H1 (cell line): ENCODE data around the gene DYNC2H1. TPM values are rescaled to one million over a fixed set of nuclear protein-coding genes. Genes with fewer than 3 reads are reported as not detected.

ENCODE experiments used
- CTCF ChIA-PET: fragments of 300-600 bp; sonication (Branson Sonifier 250); formaldehyde crosslinking; loops from one replicate; lab custom pipeline; 2021; ENCODE audit not compliant: partially characterized antibody; lab: Charles Lee
- POLR2A ChIA-PET: fragments of 300-600 bp; sonication (Branson Sonifier 250); formaldehyde crosslinking; loops from one replicate; lab custom pipeline; 2021; ENCODE audit warnings: inconsistent platforms; ENCODE audit not compliant: partially characterized antibody; lab: Charles Lee
- DNase-seq, 2 experiments: peaks; one replicate each; pipeline versions ENCODE4 v3.0.0 to v3.0.0-alpha.2; 2010 to 2022; ENCODE audit warnings: low spot score in 2 of 2, low read depth in 1 of 2, mixed read lengths in 1 of 2
- FAIRE-seq: peaks from 2 replicates; lab custom pipeline; 2011; peaks lifted over from hg19 to GRCh38; lab: Jason Lieb, UNC
- H2AFZ ChIP-seq: 2 replicates; pipeline ENCODE4 v1.8.1; 2012; ENCODE audit warnings: low read length, inconsistent platforms
- H2AK5ac ChIP-seq: 2 replicates; pipeline ENCODE4 v1.6.1; 2013; ENCODE audit warnings: low read depth, low read length
- H2BK120ac ChIP-seq: replicated peaks from 2 replicates; pipeline ENCODE3; 2013; ENCODE audit warnings: low read depth, low read length, inconsistent platforms
- H2BK12ac ChIP-seq: 2 replicates; pipeline ENCODE4 v1.6.1; 2013; ENCODE audit warnings: low read depth, low read length
- H2BK15ac ChIP-seq: 2 replicates; pipeline ENCODE4 v1.6.1; 2013; ENCODE audit warnings: low read length
- H2BK20ac ChIP-seq: 2 replicates; pipeline ENCODE4 v1.6.1; 2013; ENCODE audit warnings: low read length
- H2BK5ac ChIP-seq: 2 replicates; pipeline ENCODE4 v1.6.1; 2013; ENCODE audit warnings: low read depth, low read length
- H3K14ac ChIP-seq: 2 replicates; pipeline ENCODE4 v1.6.1; 2013; ENCODE audit warnings: inconsistent platforms; ENCODE audit not compliant: insufficient read length
- H3K18ac ChIP-seq: 2 replicates; pipeline ENCODE4 v1.6.1; 2013; ENCODE audit warnings: low read length; ENCODE audit errors: extremely low read depth
- H3K23ac ChIP-seq: 2 replicates; pipeline ENCODE4 v1.6.1; 2013; ENCODE audit warnings: inconsistent platforms; ENCODE audit not compliant: insufficient read length
- H3K23me2 ChIP-seq: 2 replicates; pipeline ENCODE4 v1.6.1; 2013; ENCODE audit warnings: low read depth, low read length
- H3K27ac ChIP-seq: 2 replicates; pipeline ENCODE4 v1.6.1; 2011; ENCODE audit warnings: low read depth, low read length, inconsistent platforms
- H3K27me3 ChIP-seq, 4 experiments: replicated peaks in 1 of 4; 1 replicate in 1 of 4; 2 replicates in 3 of 4; pipeline versions ENCODE4 v1.6.1 to v1.8.1; 2011 to 2013; ENCODE audit warnings: low read length in 3 of 4, mild to moderate bottlenecking in 3 of 4, inconsistent platforms in 2 of 4, mixed read lengths in 2 of 4, moderate library complexity in 1 of 4; ENCODE audit not compliant: control insufficient read depth in 3 of 4, insufficient read depth in 3 of 4; ENCODE audit errors: extremely low read depth in 1 of 4
- H3K36me3 ChIP-seq, 4 experiments: 2 replicates each; pipeline versions ENCODE4 v1.6.1 to v1.8.1; 2011 to 2013; ENCODE audit warnings: mild to moderate bottlenecking in 4 of 4, low read length in 3 of 4, moderate library complexity in 2 of 4, control low read depth in 1 of 4, inconsistent platforms in 1 of 4; ENCODE audit not compliant: insufficient read depth in 4 of 4, control insufficient read depth in 2 of 4
- H3K4ac ChIP-seq: replicated peaks from 2 replicates; pipeline ENCODE3; 2013; ENCODE audit warnings: low read length, low read depth, mixed read lengths, inconsistent platforms; ENCODE audit not compliant: insufficient read length
- H3K4me1 ChIP-seq, 4 experiments: replicated peaks in 1 of 4; 1 replicate in 1 of 4; 2 replicates in 3 of 4; pipeline versions ENCODE4 v1.6.1 to v1.8.1; 2011 to 2013; ENCODE audit warnings: low read length in 3 of 4, inconsistent platforms in 2 of 4, mixed read lengths in 1 of 4; ENCODE audit not compliant: insufficient read depth in 4 of 4, control insufficient read depth in 3 of 4
- H3K4me2 ChIP-seq, 2 experiments: 2 replicates each; pipeline versions ENCODE4 v1.6.1 to v1.8.1; 2011 to 2013; ENCODE audit warnings: low read depth in 2 of 2, low read length in 2 of 2, control low read depth in 1 of 2, inconsistent platforms in 1 of 2, mild to moderate bottlenecking in 1 of 2; ENCODE audit not compliant: insufficient read depth in 1 of 2
- H3K4me3 ChIP-seq, 4 experiments: fragments of 200-600, 300-600 bp in 1 of 4; sonication (generic), shearing (Covaris generic), sonication (Bioruptor Twin) in 1 of 4; 2 replicates each; pipeline versions ENCODE4 v1.5.1 to v1.8.1; 2011 to 2016; ENCODE audit warnings: low read length in 4 of 4, low read depth in 3 of 4, control low read depth in 2 of 4, inconsistent platforms in 2 of 4, mild to moderate bottlenecking in 2 of 4, mixed read lengths in 1 of 4, moderate library complexity in 1 of 4; ENCODE audit not compliant: insufficient read depth in 2 of 4; ENCODE audit errors: extremely low read depth in 1 of 4
- H3K56ac ChIP-seq: replicated peaks from 2 replicates; pipeline ENCODE3; 2013; ENCODE audit warnings: low read depth, mild to moderate bottlenecking, mixed read lengths, low read length, inconsistent platforms; ENCODE audit not compliant: insufficient read length
- H3K79me1 ChIP-seq: 2 replicates; pipeline ENCODE4 v1.6.1; 2013; ENCODE audit warnings: low read depth, low read length, control low read depth
- H3K79me2 ChIP-seq, 2 experiments: 2 replicates each; pipeline versions ENCODE4 v1.6.1 to v1.8.1; 2012 to 2013; ENCODE audit warnings: low read length in 2 of 2, mild to moderate bottlenecking in 2 of 2, inconsistent platforms in 1 of 2; ENCODE audit not compliant: insufficient read depth in 2 of 2, control insufficient read depth in 1 of 2
- H3K9ac ChIP-seq, 4 experiments: replicated peaks in 1 of 4; 1 replicate in 1 of 4; 2 replicates in 3 of 4; pipeline versions ENCODE4 v1.6.1 to v1.8.1; 2011 to 2013; ENCODE audit warnings: low read depth in 3 of 4, low read length in 3 of 4, control low read depth in 2 of 4, mild to moderate bottlenecking in 2 of 4, moderate library complexity in 2 of 4, inconsistent platforms in 1 of 4; ENCODE audit errors: extremely low read depth in 1 of 4
- H3K9me3 ChIP-seq, 2 experiments: 2 replicates each; pipeline versions ENCODE4 v1.6.1 to v1.8.1; 2012 to 2013; ENCODE audit warnings: mild to moderate bottlenecking in 2 of 2, moderate library complexity in 2 of 2, control low read depth in 1 of 2, inconsistent platforms in 1 of 2, low read depth in 1 of 2, low read length in 1 of 2, mixed read lengths in 1 of 2; ENCODE audit not compliant: insufficient read depth in 2 of 2
- H4K20me1 ChIP-seq, 2 experiments: replicated peaks in 1 of 2; 2 replicates each; pipeline versions ENCODE3 to v1.8.1; 2011 to 2013; ENCODE audit warnings: inconsistent platforms in 2 of 2, low read length in 2 of 2, mild to moderate bottlenecking in 1 of 2; ENCODE audit not compliant: insufficient read depth in 2 of 2, control insufficient read depth in 1 of 2
- H4K5ac ChIP-seq: 2 replicates; pipeline ENCODE4 v1.6.1; 2013; ENCODE audit warnings: low read length, low read depth, mixed read lengths, inconsistent platforms; ENCODE audit not compliant: insufficient read length
- H4K8ac ChIP-seq: 2 replicates; pipeline ENCODE4 v1.8.0; 2013; ENCODE audit warnings: mild to moderate bottlenecking, moderate library complexity, low read length, inconsistent platforms; ENCODE audit not compliant: insufficient read depth; ENCODE audit errors: extremely low read depth
- H4K91ac ChIP-seq: replicated peaks from 2 replicates; pipeline ENCODE3; 2013; ENCODE audit warnings: low read length, mixed read lengths, inconsistent platforms; ENCODE audit not compliant: insufficient read length
- CBX5 ChIP-seq: fragments of 300-800, 300-1000 bp; sonication (generic); IDR thresholded peaks from 2 replicates; pipeline ENCODE4 v1.7.1; 2016; ENCODE audit warnings: antibody characterized with exemption, low read length, low read depth
- CTCF ChIP-seq, 3 experiments: IDR thresholded peaks; 1 replicate in 2 of 3; 2 replicates in 1 of 3; pipeline versions ENCODE4 v1.5.1 to v1.6.1; 2011; ENCODE audit warnings: low read length in 3 of 3, mild to moderate bottlenecking in 3 of 3, inconsistent platforms in 2 of 3, low read depth in 1 of 3, moderate library complexity in 1 of 3; ENCODE audit not compliant: insufficient read depth in 1 of 3; ENCODE audit errors: control extremely low read depth in 1 of 3
- RBBP5 ChIP-seq: IDR thresholded peaks from 2 replicates; pipeline ENCODE4 v1.7.1; 2012; ENCODE audit warnings: low read depth, mild to moderate bottlenecking, inconsistent platforms, low read length, moderate library complexity, borderline replicate concordance
- ZNF274 ChIP-seq: IDR thresholded peaks from 2 replicates; pipeline ENCODE4 v1.7.0; 2012; ENCODE audit warnings: low read length, borderline replicate concordance; ENCODE audit errors: extremely low read depth
- WGBS, 2 experiments: shearing (Covaris generic) in 1 of 2; methylation state at CpG; one replicate each; pipeline versions ENCODE4 v1.1.6 to v1.1.7; 2013 to 2015; ENCODE audit warnings: low lambda C conversion rate in 2 of 2, mixed read lengths in 2 of 2, inconsistent platforms in 1 of 2, low coverage in 1 of 2, missing lambda C conversion rate in 1 of 2; ENCODE audit not compliant: insufficient replicate concordance in 2 of 2, insufficient coverage in 1 of 2, insufficient read length in 1 of 2; ENCODE audit errors: extremely low coverage in 1 of 2, missing lambda C conversion rate in 1 of 2; 5-methylcytosine and 5-hydroxymethylcytosine counted together
- polyA plus RNA-seq, 7 experiments: library from polyadenylated mRNA; depleted of rRNA in 3 of 7; stranded (reverse) in 5 of 7; unstranded in 2 of 7; fragments of >200 nt in 5 of 7; fragments of 200-250 nt in 2 of 7; gene quantifications; 1 replicate in 5 of 7; 2 replicates in 1 of 7; 4 replicates in 1 of 7; pipeline versions ENCODE4 v1.2.1 to v1.2.3, GENCODE V29; 2011 to 2013; ENCODE audit warnings: missing spikeins in 2 of 7, mixed read lengths in 2 of 7
- total RNA-seq: library from RNA; stranded (reverse); fragmentation: NEBNext Ultra II Directional; extraction: Animal tissue kit (Norgen Biotek cat#: 25700); gene quantifications from 2 replicates; pipeline ENCODE4 v1.2.1, GENCODE V29; 2021

The DYNC2H1 gene
- total and polyA plus RNA-seq, 2 of the 8 experiments (the other 6 are each of a cell fraction or from before 2014, with no cell fraction given) = 6.2 to 12.0 TPM

DNA sequence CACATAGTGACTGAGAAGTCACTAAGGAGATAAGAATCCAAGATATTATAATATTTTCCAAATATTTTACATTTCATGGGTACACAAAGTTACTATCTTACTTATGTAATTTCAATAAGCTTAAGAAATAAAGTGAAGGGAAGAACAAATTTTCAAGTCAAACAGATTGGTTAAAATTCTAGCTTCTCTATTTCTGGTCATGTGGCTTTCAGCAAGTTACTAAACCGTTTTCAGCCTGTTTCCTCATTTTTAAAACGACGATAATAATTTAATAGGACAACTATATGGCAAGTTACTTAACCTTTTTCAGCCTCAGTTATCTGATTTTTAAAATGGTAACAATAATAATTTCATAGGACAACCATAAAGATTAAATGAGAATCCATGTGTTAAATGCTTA, 32.9 kb upstream of the DYNC2H1 start:
- H3K23ac ChIP-seq = no peak overlapping the region
- H2BK15ac ChIP-seq = no peak overlapping the region
- CTCF ChIA-PET = interaction anchor here (1.1 kb wide), 1 partner anchor 40 kb away, joined by 3 read pairs; no protein-coding TSS in a partner anchor
- H3K23me2 ChIP-seq = no peaks in the 10 kb centered on the region; the same call in 1 of the 2 replicates
- H4K91ac ChIP-seq = no peak overlapping the region
- H4K20me1 ChIP-seq = peaks cover 2 to 9% of the 10 kb centered on the region in 2 experiments
- no peak overlapping the region for H3K4me3 ChIP-seq
- 85% methylated on average over 3 of the region's 3 CpGs; no CpG with 5 or more reads in 1 of the 2 experiments for WGBS, 2 experiments
- H3K27ac ChIP-seq = no peak overlapping the region
- no peak overlapping the region for H3K56ac ChIP-seq
- POLR2A ChIA-PET = interaction anchor here (2.5 kb wide), 1 partner anchor 11 kb away, joined by 12 read pairs; no protein-coding TSS in a partner anchor
- H2BK120ac ChIP-seq = no peak overlapping the region
- H3K4ac ChIP-seq = no peak overlapping the region
- H3K27me3 ChIP-seq = no peaks in the 10 kb centered on the region
- H3K4me2 ChIP-seq = no peak overlapping the region
- no peak overlapping the region for H2BK12ac ChIP-seq
- no peak overlapping the region for H3K14ac ChIP-seq
- H3K79me1 ChIP-seq = peaks cover 6% of the 10 kb centered on the region
- no peak overlapping the region for H3K9ac ChIP-seq
- H2BK5ac ChIP-seq = no peak overlapping the region
- H2BK20ac ChIP-seq = no peak overlapping the region
- no peak overlapping the region for H3K18ac ChIP-seq
- FAIRE-seq (no peak), DNase-seq (no peak)
- no peak overlapping the region for H2AK5ac ChIP-seq
- peaks cover 0 to 81% of the 10 kb centered on the region in 2 experiments; a peak in 2 of 4 replicates for H3K79me2 ChIP-seq
- H3K36me3 ChIP-seq = peaks cover 9 to 64% (median 32%) of the 10 kb centered on the region in 4 experiments
- H2AFZ ChIP-seq = no peak overlapping the region
- H3K9me3 ChIP-seq = no peaks in the 10 kb centered on the region
- no peak overlapping the region for H4K5ac ChIP-seq
- no peaks in the 10 kb centered on the region for H3K4me1 ChIP-seq
- no peak overlapping the region for H4K8ac ChIP-seq
- TF ChIP-seq CTCF (IDR thresholded peaks at IDR 0.05; ENCODE audit: control extremely low read depth in 1 of 3, insufficient read depth in 1 of 3, low read depth in 1 of 3, low read length in 3 of 3) (no peak), CBX5 (no peak), ZNF274 (no peak), RBBP5 (no peak)
